Thyroid gland (tissue), 4 donors: ENCODE measurements around the gene COMMD9. TPM values are rescaled to one million over a fixed set of nuclear protein-coding genes. Genes with fewer than 3 reads are reported as not detected.

Source experiments
- DNase-seq, 2 donors: peaks; one replicate each; pipeline ENCODE4 v3.0.0-alpha.2; 2019
- H3K27ac ChIP-seq, 3 donors: fragments of 200-600 bp; sonication (generic); 1 replicate in 2 of 3; 2 replicates in 1 of 3; pipeline ENCODE4 v1.5.1; 2016 to 2019; ENCODE audit warnings: mild to moderate bottlenecking in 1 of 3, moderate library complexity in 1 of 3
- H3K27me3 ChIP-seq: fragments of 200-600 bp; sonication (generic); one replicate; pipeline ENCODE4 v1.5.1; 2019
- H3K36me3 ChIP-seq, 2 donors: fragments of 200-600 bp; sonication (generic); one replicate each; pipeline ENCODE4 v1.5.1; 2016 to 2019
- H3K4me1 ChIP-seq, 2 donors: fragments of 200-600 bp; sonication (generic); one replicate each; pipeline ENCODE4 v1.5.1; 2017 to 2019
- H3K4me3 ChIP-seq, 3 donors: fragments of 200-600 bp; sonication (generic); replicated peaks in 1 of 3; 1 replicate in 2 of 3; 2 replicates in 1 of 3; pipeline ENCODE4 v1.5.1; 2016; ENCODE audit warnings: mild to moderate bottlenecking in 1 of 3
- H3K9me3 ChIP-seq: fragments of 200-600 bp; sonication (generic); one replicate; pipeline ENCODE4 v1.5.1; 2017
- POLR2A ChIP-seq, 2 donors: fragments of 450-650 bp; IDR thresholded peaks; one replicate each; pipeline ENCODE4 v1.6.1; 2017; ENCODE audit warnings: antibody characterized with exemption in 2 of 2, mild to moderate bottlenecking in 2 of 2, moderate library complexity in 1 of 2
- WGBS, 2 donors: methylation state at CpG; one replicate each; pipeline ENCODE4 v1.1.5; 2017; 5-methylcytosine and 5-hydroxymethylcytosine counted together
- intact Hi-C: fragments of 100-400 bp; cut with DNase I; formaldehyde crosslinking; loops from one replicate; pipeline ENCODE4 v1.15.1; 2023
- total RNA-seq, 4 donors: library from RNA; depleted of rRNA; stranded (reverse); fragments of >200 nt; gene quantifications; one replicate each; pipeline ENCODE4 v1.2.3, GENCODE V29; 2016
- TF ChIP-seq, protein P1 (sequence below), 6 experiments: fragments of 200-600 bp in 3 of 6; fragments of 450-650 bp in 3 of 6; sonication (generic) in 3 of 6; IDR thresholded peaks; one replicate each; pipeline ENCODE4 v1.5.1; 2016 to 2019; ENCODE audit warnings: antibody characterized with exemption in 6 of 6, mild to moderate bottlenecking in 2 of 6, inconsistent platforms in 1 of 6, moderate library complexity in 1 of 6

Gene COMMD9
- total RNA-seq, 4 donors from 2014 or later, result 43.5 to 52.6 (median 51.0) TPM

DNA sequence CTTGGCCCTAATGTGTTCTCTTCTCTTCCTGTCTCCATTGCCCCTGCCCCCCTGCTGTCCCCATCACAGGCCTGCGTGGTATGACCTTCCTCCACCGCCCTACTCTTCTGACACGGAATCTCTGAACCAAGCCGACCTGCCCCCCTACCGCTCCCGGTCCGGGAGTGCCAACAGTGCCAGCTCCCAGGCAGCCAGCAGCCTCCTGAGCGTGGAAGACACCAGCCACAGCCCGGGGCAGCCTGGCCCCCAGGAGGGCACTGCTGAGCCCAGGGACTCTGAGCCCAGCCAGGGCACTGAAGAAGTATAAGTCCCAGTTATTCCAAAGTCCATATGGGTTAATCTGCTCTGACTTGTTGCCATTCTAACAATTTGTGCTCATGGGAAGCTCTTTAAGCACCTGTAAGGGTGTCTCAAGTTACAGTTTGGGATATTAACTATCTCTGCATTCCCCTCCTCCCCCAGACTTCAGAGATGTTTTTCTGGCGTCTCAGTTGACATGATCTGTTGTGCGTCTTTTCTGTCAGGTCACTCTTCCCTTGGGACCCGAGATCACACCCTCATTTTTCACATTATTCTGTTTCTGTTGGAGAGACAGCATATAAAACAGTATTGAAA lies 60.0 kb downstream of the COMMD9 start:
- no peak overlapping the region for H3K27ac ChIP-seq
- H3K36me3 ChIP-seq, result no peaks in the 10 kb centered on the region
- no peaks in the 10 kb centered on the region for H3K9me3 ChIP-seq
- H3K4me3 ChIP-seq, result no peak overlapping the region
- no peaks in the 10 kb centered on the region for H3K4me1 ChIP-seq
- no peaks in the 10 kb centered on the region for H3K27me3 ChIP-seq
- intact Hi-C loops, result no loop called here
- DNase-seq, result no peak
- no peak for TF ChIP-seq POLR2A (IDR thresholded peaks at IDR 0.05)
- TF ChIP-seq, protein P1, sequence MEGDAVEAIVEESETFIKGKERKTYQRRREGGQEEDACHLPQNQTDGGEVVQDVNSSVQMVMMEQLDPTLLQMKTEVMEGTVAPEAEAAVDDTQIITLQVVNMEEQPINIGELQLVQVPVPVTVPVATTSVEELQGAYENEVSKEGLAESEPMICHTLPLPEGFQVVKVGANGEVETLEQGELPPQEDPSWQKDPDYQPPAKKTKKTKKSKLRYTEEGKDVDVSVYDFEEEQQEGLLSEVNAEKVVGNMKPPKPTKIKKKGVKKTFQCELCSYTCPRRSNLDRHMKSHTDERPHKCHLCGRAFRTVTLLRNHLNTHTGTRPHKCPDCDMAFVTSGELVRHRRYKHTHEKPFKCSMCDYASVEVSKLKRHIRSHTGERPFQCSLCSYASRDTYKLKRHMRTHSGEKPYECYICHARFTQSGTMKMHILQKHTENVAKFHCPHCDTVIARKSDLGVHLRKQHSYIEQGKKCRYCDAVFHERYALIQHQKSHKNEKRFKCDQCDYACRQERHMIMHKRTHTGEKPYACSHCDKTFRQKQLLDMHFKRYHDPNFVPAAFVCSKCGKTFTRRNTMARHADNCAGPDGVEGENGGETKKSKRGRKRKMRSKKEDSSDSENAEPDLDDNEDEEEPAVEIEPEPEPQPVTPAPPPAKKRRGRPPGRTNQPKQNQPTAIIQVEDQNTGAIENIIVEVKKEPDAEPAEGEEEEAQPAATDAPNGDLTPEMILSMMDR (IDR thresholded peaks at IDR 0.05), result no peak
- 87 to 97% methylated on average over 8 to 12 of the region's 12 CpGs for WGBS, 2 donors

DNA sequence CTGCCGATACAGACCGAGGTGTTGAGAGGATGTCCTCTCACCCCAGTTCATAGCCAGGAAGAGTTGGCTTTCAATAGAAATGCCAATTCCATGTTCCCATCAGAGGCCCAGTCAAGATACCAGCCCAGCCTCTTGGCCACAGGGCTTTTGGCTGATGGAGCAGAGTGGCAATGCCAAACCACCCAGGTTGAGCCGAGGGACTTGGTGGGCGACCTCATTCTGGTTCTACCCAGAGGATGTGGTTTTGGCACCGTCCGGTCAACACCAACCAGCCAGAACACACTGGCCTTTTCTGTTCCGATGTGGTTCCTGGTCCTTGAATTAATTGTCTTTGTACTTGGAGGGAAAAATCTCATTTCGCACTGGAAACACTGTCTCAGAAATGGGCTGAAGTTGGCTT lies 60.5 kb downstream of the COMMD9 start:
- Histone ChIP-seq H3K36me3 (no peaks in the 10 kb centered on the region), H3K27me3 (no peaks in the 10 kb centered on the region), H3K27ac (no peak overlapping the region), H3K9me3 (no peaks in the 10 kb centered on the region), H3K4me3 (no peak overlapping the region), H3K4me1 (no peaks in the 10 kb centered on the region)
- intact Hi-C loops, result no loop called here
- TF ChIP-seq POLR2A (IDR thresholded peaks at IDR 0.05), result no peak
- TF ChIP-seq, protein P1 (IDR thresholded peaks at IDR 0.05), result no peak
- WGBS, 2 donors, result 82 to 93% methylated on average over 8 of the region's 8 CpGs
- no peak for DNase-seq

DNA sequence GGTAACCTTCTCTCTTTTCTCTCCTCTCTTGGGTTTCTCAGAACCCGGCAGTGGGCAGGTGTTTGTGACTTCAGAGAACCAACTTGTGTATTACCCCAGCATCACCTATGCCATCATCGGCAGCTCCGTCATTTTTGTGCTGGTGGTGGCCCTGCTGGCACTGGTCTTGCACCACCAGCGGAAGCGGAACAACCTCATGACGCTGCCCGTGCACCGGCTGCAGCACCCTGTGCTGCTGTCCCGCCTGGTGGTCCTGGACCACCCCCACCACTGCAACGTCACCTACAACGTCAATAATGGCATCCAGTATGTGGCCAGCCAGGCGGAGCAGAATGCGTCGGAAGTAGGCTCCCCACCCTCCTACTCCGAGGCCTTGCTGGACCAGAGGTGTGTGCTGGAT lies 62.2 kb downstream of the COMMD9 start:
- H3K9me3 ChIP-seq, result no peaks in the 10 kb centered on the region
- no peak for TF ChIP-seq POLR2A (IDR thresholded peaks at IDR 0.05)
- TF ChIP-seq, protein P1 (IDR thresholded peaks at IDR 0.05), result no peak
- WGBS, 2 donors, result 96 to 98% methylated on average over 15 of the region's 15 CpGs
- no peaks in the 10 kb centered on the region for H3K4me1 ChIP-seq
- DNase-seq, result no peak
- H3K36me3 ChIP-seq, result no peaks in the 10 kb centered on the region
- no peak overlapping the region for H3K27ac ChIP-seq
- intact Hi-C loops, result no loop called here
- H3K27me3 ChIP-seq, result no peaks in the 10 kb centered on the region
- H3K4me3 ChIP-seq, result no peak overlapping the region

DNA sequence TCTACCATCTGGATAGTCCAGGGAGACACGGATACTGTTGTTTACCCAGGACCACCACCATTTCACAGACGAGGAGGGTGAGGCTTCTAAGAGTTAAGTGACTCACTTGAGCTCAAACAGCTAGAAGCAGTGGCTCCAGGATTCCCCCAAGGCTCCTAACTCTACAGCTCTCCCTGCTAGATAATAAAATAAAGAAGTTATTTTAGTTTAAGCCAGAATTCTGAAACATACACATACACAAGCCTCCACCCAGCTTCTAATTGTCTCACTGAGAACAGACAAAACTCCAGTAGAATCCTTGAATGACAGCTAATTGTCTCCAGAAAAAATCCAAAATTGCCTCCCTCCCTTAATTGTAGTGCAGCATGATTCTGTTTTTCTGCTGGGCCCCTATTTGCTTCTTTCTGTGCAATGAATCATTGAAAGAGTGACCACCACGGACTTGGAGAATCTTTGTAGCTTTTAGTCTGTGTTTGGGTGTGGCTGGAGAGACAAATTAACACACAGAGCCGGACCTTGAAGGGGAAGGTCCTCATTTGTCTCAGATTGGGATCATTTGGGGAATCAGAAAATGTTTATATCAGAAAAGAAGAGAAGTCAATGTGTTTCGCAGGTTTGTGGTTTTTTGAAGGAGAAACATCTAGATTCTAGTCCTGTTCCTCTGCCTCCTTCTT lies 64.9 kb downstream of the COMMD9 start:
- TF ChIP-seq, protein P1 (IDR thresholded peaks at IDR 0.05), result no peak
- TF ChIP-seq POLR2A (IDR thresholded peaks at IDR 0.05), result no peak

More for the DNA sequence above, 64.9 kb downstream of the COMMD9 start:
- DNase-seq, result no peak
- intact Hi-C loops, result no loop called here
- Histone ChIP-seq H3K27ac (no peak overlapping the region), H3K9me3 (no peaks in the 10 kb centered on the region), H3K36me3 (no peaks in the 10 kb centered on the region), H3K4me3 (no peak overlapping the region), H3K4me1 (no peaks in the 10 kb centered on the region), H3K27me3 (no peaks in the 10 kb centered on the region)
- 57 to 60% methylated on average over 5 of the region's 5 CpGs for WGBS, 2 donors
